Pancreas (tissue), 10 donors: ENCODE data around the gene ULK4. TPM values are rescaled to one million over a fixed set of nuclear protein-coding genes. Genes with fewer than 3 reads are reported as not detected.
A peak's percentile ranks its signal among the peaks of the same experiment; 100 is the strongest.
"Not testable (repeated sequence)": the region's sequence is repeated elsewhere in the genome, so short reads cannot be mapped to it uniquely, and the experiment has no call there.

Source experiments
- ATAC-seq, 4 donors: fragments of 200-7000 bp; cut with Tn5 transposase; one replicate each; pipeline versions ENCODE4 v1.8.0 to v1.9.1; 2020; ENCODE audit warnings: mild to moderate bottlenecking in 4 of 4, moderate library complexity in 4 of 4
- DNase-seq, 6 donors: peaks; one replicate each; pipeline ENCODE4 v3.0.0-alpha.2; 2020
- FAIRE-seq: peaks from 2 replicates; lab custom pipeline; 2012; peaks lifted over from hg19 to GRCh38; lab: Jason Lieb, UNC
- H3K27ac ChIP-seq, 4 donors: fragments of 200-600 bp; sonication (generic); 1 replicate in 3 of 4; 2 replicates in 1 of 4; pipeline versions ENCODE4 v1.5.0 to v1.8.0; 2020
- H3K27me3 ChIP-seq, 4 donors: fragments of 200-600 bp; one replicate each; pipeline ENCODE4 v1.8.0; 2021
- H3K36me3 ChIP-seq, 3 donors: fragments of 200-600 bp; sonication (generic) in 1 of 3; one replicate each; pipeline versions ENCODE4 v1.5.0 to v1.8.0; 2020 to 2021
- H3K4me1 ChIP-seq, 3 donors: fragments of 200-600 bp; one replicate each; pipeline ENCODE4 v1.8.0; 2021
- H3K4me3 ChIP-seq, 4 donors: fragments of 200-600 bp; sonication (generic) in 2 of 4; one replicate each; pipeline versions ENCODE4 v1.5.0 to v1.8.0; 2020 to 2021
- H3K9me3 ChIP-seq, 4 donors: fragments of 200-600 bp; one replicate each; pipeline ENCODE4 v1.8.0; 2021
- CTCF ChIP-seq, 4 donors: fragments of 200-600 bp; sonication (generic) in 3 of 4; IDR thresholded peaks; one replicate each; pipeline versions ENCODE4 v1.5.0 to v1.8.0; 2021; ENCODE audit warnings: antibody characterized with exemption in 4 of 4
- WGBS, 2 donors: extraction: QIAGEN DNeasy Blood & Tissue Kit; methylation state at CpG; one replicate each; pipeline ENCODE4 v1.1.7; 2013; 5-methylcytosine and 5-hydroxymethylcytosine counted together
- intact Hi-C, 3 donors: fragments of 100-400 bp; cut with DNase I; formaldehyde crosslinking; loops; one replicate each; pipeline versions ENCODE4 v1.11.1 to v1.14.2; 2022
- polyA plus RNA-seq, 2 donors: library from polyadenylated mRNA; stranded (reverse); fragments of 200-250 nt; gene quantifications; one replicate each; pipeline ENCODE4 v1.2.3, GENCODE V29; 2013
- total RNA-seq, 6 donors: library from RNA; stranded (reverse); fragmentation: NEBNext Ultra II Directional in 4 of 6; extraction: Animal tissue kit (Norgen Biotek cat#: 25700) in 4 of 6; gene quantifications; one replicate each; pipeline versions ENCODE4 v1.2.1 to v1.2.4, GENCODE V29; 2021 to 2023
- donor health status: healthy with polysubstance abuse.
- donor health status: DM: no; HTN: no; CAD: no; lungs with moderate emphysema.
- donor health status: DM: no; HTN: no; CAD: no.
- donor health status: control.
- donor health status: control.
- donor health status: Bipolar disorder and iron deficiency.
- donor health status: DM: yes; HTN: yes; CAD: no.
- donor health status: DM: no; HTN: no; CAD: no.
- donor health status: DM: no; HTN: no; CAD: no.
- donor health status: DM: yes; HTN: yes; CAD: no.

The ULK4 gene
- total and polyA plus RNA-seq, 8 donors, result 2.3 to 8.6 (median 4.2) TPM

GRCh38 chr3:41697702-41698101 is 264.2 kb downstream of the ULK4 start:
- FAIRE-seq (no peak), ATAC-seq (no peak), DNase-seq (no peak)
- intact Hi-C loops, result no loop called here
- Histone ChIP-seq H3K36me3 (no peaks in the 10 kb centered on the region), H3K9me3 (no peaks in the 10 kb centered on the region), H3K27ac (no peak overlapping the region), H3K4me3 (no peak overlapping the region), H3K27me3 (no peaks in the 10 kb centered on the region), H3K4me1 (no peaks in the 10 kb centered on the region)
- 88 to 94% methylated on average over 1 of the region's 1 CpG for WGBS, 2 donors
- TF ChIP-seq CTCF (IDR thresholded peaks at IDR 0.05), result no peak

GRCh38 chr3:41695806-41696205 is 266.1 kb downstream of the ULK4 start:
- intact Hi-C loops, H3K9me3 ChIP-seq, H3K36me3 ChIP-seq, FAIRE-seq, DNase-seq, H3K4me3 ChIP-seq, H3K27ac ChIP-seq, ATAC-seq, H3K27me3 ChIP-seq, H3K4me1 ChIP-seq: not testable (repeated sequence)
- 87 to 88% methylated on average over 12 of the region's 12 CpGs for WGBS, 2 donors

GRCh38 chr3:41693799-41694198 is 268.1 kb downstream of the ULK4 start:
- FAIRE-seq, result no peak
- no peaks in the 10 kb centered on the region for H3K27me3 ChIP-seq
- intact Hi-C loops, result no loop called here
- 48 to 51% methylated on average over 3 of the region's 3 CpGs for WGBS, 2 donors
- TF ChIP-seq CTCF (IDR thresholded peaks at IDR 0.05), result no peak
- peak overlapping the region in 1 of 4 donors; percentile 41 for H3K27ac ChIP-seq
- peak in 3 of 4 donors; percentile 65 to 77 (median 73) for ATAC-seq
- H3K36me3 ChIP-seq, result no peaks in the 10 kb centered on the region
- DNase-seq, result no peak
- H3K9me3 ChIP-seq, result no peaks in the 10 kb centered on the region
- H3K4me1 ChIP-seq, result peaks cover 3 to 16% (median 6%) of the 10 kb centered on the region in 3 donors
- no peak overlapping the region for H3K4me3 ChIP-seq

GRCh38 chr3:41690766-41691563 is 270.9 kb downstream of the ULK4 start:
- ATAC-seq, result no peak
- no peaks in the 10 kb centered on the region for H3K36me3 ChIP-seq
- H3K9me3 ChIP-seq, result no peaks in the 10 kb centered on the region
- H3K4me1 ChIP-seq, result peaks cover 10 to 27% (median 16%) of the 10 kb centered on the region in 3 donors
- TF ChIP-seq CTCF (IDR thresholded peaks at IDR 0.05), result no peak
- no peak overlapping the region for H3K4me3 ChIP-seq
- peak in 1 of 6 donors; percentile 22 for DNase-seq
- no peaks in the 10 kb centered on the region for H3K27me3 ChIP-seq
- no peak for FAIRE-seq
- peak overlapping the region in 2 of 4 donors; percentile 10 to 14 for H3K27ac ChIP-seq
- intact Hi-C loops, result no loop called here
- 66 to 69% methylated on average over 5 of the region's 5 CpGs for WGBS, 2 donors

GRCh38 chr3:41688595-41689380 is 273.1 kb downstream of the ULK4 start:
- Histone ChIP-seq H3K4me3 (no peak overlapping the region), H3K36me3 (no peaks in the 10 kb centered on the region), H3K27me3 (no peaks in the 10 kb centered on the region), H3K9me3 (no peaks in the 10 kb centered on the region), H3K27ac (peak overlapping the region in 3 of 4 donors; percentile 30 to 90 (median 87)), H3K4me1 (peaks cover 16 to 36% (median 16%) of the 10 kb centered on the region in 3 donors)
- TF ChIP-seq CTCF (IDR thresholded peaks at IDR 0.05), result no peak
- DNase-seq (peak in 1 of 6 donors; percentile 17), ATAC-seq (peak; percentile 85 to 92 (median 90)), FAIRE-seq (no peak)
- WGBS, 2 donors, result 39 to 45% methylated on average over 4 of the region's 4 CpGs
- intact Hi-C loops, result no loop called here
